Suprapubic skin (tissue), 4 donors: ENCODE measurements around the gene SIGLEC8.

Source experiments
- CTCF ChIP-seq, 2 donors: fragments of 200-600 bp in 1 of 2; fragments of 450-650 bp in 1 of 2; sonication (generic) in 1 of 2; IDR thresholded peaks; one replicate each; pipeline ENCODE4 v1.5.1; 2016 to 2019; ENCODE audit warnings: antibody characterized with exemption in 2 of 2, mild to moderate bottlenecking in 1 of 2, moderate library complexity in 1 of 2
- POLR2A ChIP-seq, 2 donors: fragments of 450-650 bp; IDR thresholded peaks; one replicate each; pipeline ENCODE4 v1.6.1; 2017; ENCODE audit warnings: antibody characterized with exemption in 2 of 2, mild to moderate bottlenecking in 2 of 2, moderate library complexity in 2 of 2
- POLR2AphosphoS5 ChIP-seq, 3 donors: sonication (generic); formaldehyde crosslinking; IDR thresholded peaks; one replicate each; pipeline ENCODE4 v1.6.1; 2017; ENCODE audit warnings: antibody characterized with exemption in 3 of 3

GRCh38 chr19:51433043-51433442 is 25.2 kb downstream of the SIGLEC8 start:
- TF ChIP-seq CTCF (IDR thresholded peaks at IDR 0.05): no peak
- TF ChIP-seq POLR2AphosphoS5 (IDR thresholded peaks at IDR 0.05): no peak
- no peak for TF ChIP-seq POLR2A (IDR thresholded peaks at IDR 0.05)
